Endothelial cell of umbilical vein (primary cell): ENCODE data around the gene INPP4B.

Experiments used
- EZH2 ChIP-seq: IDR thresholded peaks from 2 replicates; pipeline ENCODE4 v1.6.1; 2012; ENCODE audit warnings: borderline replicate concordance, low read depth, mild to moderate bottlenecking, moderate library complexity, low read length, inconsistent platforms; ENCODE audit not compliant: severe bottlenecking
- FOS ChIP-seq: IDR thresholded peaks from 2 replicates; pipeline ENCODE4 v1.6.1; 2011; ENCODE audit warnings: mild to moderate bottlenecking, low read length, moderate library complexity, borderline replicate concordance; ENCODE audit not compliant: insufficient read depth
- GATA2 ChIP-seq: IDR thresholded peaks from 2 replicates; pipeline ENCODE4 v1.7.0; 2011; ENCODE audit warnings: low read depth, mild to moderate bottlenecking, moderate library complexity, mixed read lengths, low read length; ENCODE audit not compliant: insufficient read length, insufficient read depth
- POLR2A ChIP-seq: IDR thresholded peaks from 2 replicates; pipeline ENCODE4 v1.6.1; 2012; ENCODE audit warnings: low read depth, mild to moderate bottlenecking, control low read depth, low read length
- POLR2AphosphoS5 ChIP-seq: IDR thresholded peaks from 2 replicates; pipeline ENCODE4 v1.6.1; 2012; ENCODE audit warnings: low read depth, mild to moderate bottlenecking, control low read depth, low read length, moderate library complexity; ENCODE audit not compliant: insufficient read depth
- TF ChIP-seq, protein P1 (sequence below): IDR thresholded peaks from 2 replicates; pipeline ENCODE4 v1.6.1; 2011; ENCODE audit not compliant: insufficient read depth, insufficient read length
- TF ChIP-seq, protein P2 (sequence below), 2 donors: IDR thresholded peaks; 1 replicate in 1 of 2; 2 replicates in 1 of 2; pipeline ENCODE4 v1.5.1; 2011; ENCODE audit warnings: low read length in 2 of 2, mild to moderate bottlenecking in 2 of 2, moderate library complexity in 2 of 2, control low read depth in 1 of 2, inconsistent platforms in 1 of 2, low read depth in 1 of 2; ENCODE audit not compliant: insufficient read depth in 1 of 2; ENCODE audit errors: extremely low read depth in 1 of 2

- no peak for TF ChIP-seq EZH2
- TF ChIP-seq, protein P1, sequence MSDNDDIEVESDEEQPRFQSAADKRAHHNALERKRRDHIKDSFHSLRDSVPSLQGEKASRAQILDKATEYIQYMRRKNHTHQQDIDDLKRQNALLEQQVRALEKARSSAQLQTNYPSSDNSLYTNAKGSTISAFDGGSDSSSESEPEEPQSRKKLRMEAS, result no peak
- TF ChIP-seq, protein P2, sequence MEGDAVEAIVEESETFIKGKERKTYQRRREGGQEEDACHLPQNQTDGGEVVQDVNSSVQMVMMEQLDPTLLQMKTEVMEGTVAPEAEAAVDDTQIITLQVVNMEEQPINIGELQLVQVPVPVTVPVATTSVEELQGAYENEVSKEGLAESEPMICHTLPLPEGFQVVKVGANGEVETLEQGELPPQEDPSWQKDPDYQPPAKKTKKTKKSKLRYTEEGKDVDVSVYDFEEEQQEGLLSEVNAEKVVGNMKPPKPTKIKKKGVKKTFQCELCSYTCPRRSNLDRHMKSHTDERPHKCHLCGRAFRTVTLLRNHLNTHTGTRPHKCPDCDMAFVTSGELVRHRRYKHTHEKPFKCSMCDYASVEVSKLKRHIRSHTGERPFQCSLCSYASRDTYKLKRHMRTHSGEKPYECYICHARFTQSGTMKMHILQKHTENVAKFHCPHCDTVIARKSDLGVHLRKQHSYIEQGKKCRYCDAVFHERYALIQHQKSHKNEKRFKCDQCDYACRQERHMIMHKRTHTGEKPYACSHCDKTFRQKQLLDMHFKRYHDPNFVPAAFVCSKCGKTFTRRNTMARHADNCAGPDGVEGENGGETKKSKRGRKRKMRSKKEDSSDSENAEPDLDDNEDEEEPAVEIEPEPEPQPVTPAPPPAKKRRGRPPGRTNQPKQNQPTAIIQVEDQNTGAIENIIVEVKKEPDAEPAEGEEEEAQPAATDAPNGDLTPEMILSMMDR (IDR thresholded peaks at IDR 0.05; ENCODE audit: extremely low read depth in 1 of 2, insufficient read depth in 1 of 2, low read depth in 1 of 2, low read length in 2 of 2), result no peak
- no peak for TF ChIP-seq FOS
- TF ChIP-seq POLR2A, result no peak
- TF ChIP-seq POLR2AphosphoS5, result no peak
- no peak for TF ChIP-seq GATA2
Observed at GRCh38 chr4:142428715-142429114, 417.4 kb downstream of the INPP4B start.
